K562 (cell line): Measurements from ENCODE around the gene CLCN1. TPM values are rescaled to one million over a fixed set of nuclear protein-coding genes. Genes with fewer than 3 reads are reported as not detected.

Experiments used
- AFF1 ChIP-seq, 2 experiments: fragments of 450-650 bp; IDR thresholded peaks; 2 replicates each; pipeline ENCODE4 v1.6.1; 2018; ENCODE audit warnings: mild to moderate bottlenecking in 2 of 2, low read depth in 1 of 2; ENCODE audit not compliant: partially characterized antibody in 2 of 2
- ATF3 ChIP-seq, 2 experiments: fragments of 450-650 bp in 1 of 2; sonication (generic) in 1 of 2; formaldehyde crosslinking in 1 of 2; IDR thresholded peaks in 1 of 2; conservative IDR thresholded peaks in 1 of 2; 2 replicates each; pipeline versions ENCODE4 v1.6.1 to v1.8.1; 2016 to 2023; ENCODE audit warnings: mild to moderate bottlenecking in 2 of 2, moderate library complexity in 2 of 2, inconsistent platforms in 1 of 2, missing genetic modification reagents in 1 of 2
- CREB1 ChIP-seq, 2 experiments: sonication (generic) in 1 of 2; formaldehyde crosslinking in 1 of 2; IDR thresholded peaks; 2 replicates each; pipeline versions ENCODE4 v1.6.1 to v1.8.0; 2012 to 2022; ENCODE audit warnings: inconsistent platforms in 1 of 2, mild to moderate bottlenecking in 1 of 2, missing genetic modification reagents in 1 of 2, moderate library complexity in 1 of 2
- GATAD2A ChIP-seq: fragments of 450-650 bp; IDR thresholded peaks from 2 replicates; pipeline ENCODE4 v1.6.1; 2017
- TEAD4 ChIP-seq, 2 experiments: sonication (generic) in 1 of 2; formaldehyde crosslinking in 1 of 2; IDR thresholded peaks; 2 replicates each; pipeline versions ENCODE4 v1.6.1 to v1.8.0; 2012 to 2022; ENCODE audit warnings: borderline replicate concordance in 1 of 2, inconsistent platforms in 1 of 2, low read length in 1 of 2, mild to moderate bottlenecking in 1 of 2, missing genetic modification reagents in 1 of 2
- ZBTB26 ChIP-seq: fragments of 450-650 bp; formaldehyde crosslinking; IDR thresholded peaks from 2 replicates; pipeline ENCODE4 v1.4.0; 2022; ENCODE audit warnings: missing genetic modification characterization
- ZBTB40 ChIP-seq, 2 experiments: fragments of 450-650 bp in 1 of 2; sonication (generic) in 1 of 2; formaldehyde crosslinking in 1 of 2; IDR thresholded peaks; 2 replicates each; pipeline versions ENCODE4 v1.7.1 to v1.9.0; 2016 to 2022; ENCODE audit warnings: inconsistent platforms in 1 of 2, mild to moderate bottlenecking in 1 of 2, missing genetic modification reagents in 1 of 2
- polyA plus RNA-seq, 8 experiments: library from polyadenylated mRNA; depleted of rRNA in 4 of 8; stranded (reverse) in 5 of 8; unstranded in 3 of 8; fragments of >200 nt; fragmentation: Nextera tagmentation in 2 of 8; fragmentation: Illumina TruSeq in 1 of 8; extraction: Ambion mirVana in 2 of 8; extraction: Trizol in 1 of 8; gene quantifications; 2 replicates each; pipeline versions ENCODE4 v1.2.1 to v1.2.3, GENCODE V29; 2011 to 2014; ENCODE audit warnings: inconsistent platforms in 1 of 8, missing spikeins in 1 of 8
- total RNA-seq, 7 experiments: library from RNA; depleted of rRNA in 6 of 7; stranded (reverse); fragments of >200 nt in 6 of 7; fragmentation: Illumina TruSeq in 2 of 7; extraction: Trizol in 2 of 7; gene quantifications; 2 replicates each; pipeline versions ENCODE4 v1.2.1 to v1.2.3, GENCODE V29; 2011 to 2021; ENCODE audit warnings: low replicate concordance in 1 of 7

CLCN1 gene
- total and polyA plus RNA-seq, 9 of the 15 experiments (the other 6 are each of a cell fraction or from before 2014, with no cell fraction given) = 0.01 to 0.11 (median 0.04) TPM; not detected in 4

GRCh38 chr7:143287935-143288826 lies 27.7 kb upstream of the CLCN1 start, which contains the start of gene CASP2 (continued):
- TF ChIP-seq AFF1 (IDR thresholded peaks at IDR 0.05; ENCODE audit: low read depth in 1 of 2, partially characterized antibody in 2 of 2) (peak in 1 of 2 experiments; percentile 16), ATF3 (IDR thresholded peaks at IDR 0.05) (no peak), ATF3 (CRISPR knock-in tag; conservative IDR thresholded peaks at IDR 0.05) (peak; percentile 80), ZBTB26 (CRISPR knock-in tag) (no peak), ZBTB40 (IDR thresholded peaks at IDR 0.05) (peak; percentile 46; the same call in 1 of the 2 replicates), ZBTB40 (CRISPR knock-in tag; IDR thresholded peaks at IDR 0.05) (0 out of 2 replicates have a peak, but pooled peaks have one; percentile 39), CREB1 (IDR thresholded peaks at IDR 0.05) (peak; percentile 40), CREB1 (CRISPR knock-in tag; IDR thresholded peaks at IDR 0.05) (peak; percentile 40), GATAD2A (peak; percentile 64; the same call in 1 of the 2 replicates), TEAD4 (IDR thresholded peaks at IDR 0.05; ENCODE audit: low read length) (peak; percentile 54), TEAD4 (CRISPR knock-in tag; IDR thresholded peaks at IDR 0.05; ENCODE audit: borderline replicate concordance) (no peak)
